ENCODE data around the gene CFTR.

DNA sequence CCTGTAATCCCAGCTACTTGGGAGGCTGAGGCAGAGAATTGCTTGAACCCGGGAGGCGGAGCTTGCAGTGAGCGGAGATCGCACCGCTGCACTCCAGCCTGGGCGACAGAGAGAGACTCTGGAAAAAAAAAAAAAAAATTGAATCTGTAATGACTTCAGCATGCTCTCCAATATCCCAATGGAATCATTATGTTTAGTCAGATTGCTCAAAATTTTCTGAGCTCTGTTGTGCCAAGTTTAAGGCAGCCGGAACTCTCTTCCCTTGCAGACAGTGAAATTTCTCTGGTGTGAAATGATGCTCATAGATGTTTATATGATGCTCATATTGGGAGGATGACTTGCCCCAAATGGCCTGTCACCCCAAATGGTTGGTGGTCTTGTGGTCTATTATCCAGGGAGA is 212.5 kb downstream of the CFTR start:
- TF ChIP-seq POLR2A (IDR thresholded peaks at IDR 0.05) (no peak), CTCF (IDR thresholded peaks at IDR 0.05) (no peak)

All from ovary (tissue), 3 donors.